HG02884 (cell line): Measurements from ENCODE around the gene GALNT2.

Experiments
- ATAC-seq: cut with Tn5 transposase; IDR thresholded peaks from one replicate; pipeline ENCODE4 v1.9.1; 2021; ENCODE audit warnings: mild to moderate bottlenecking, moderate library complexity; ENCODE audit not compliant: unreplicated experiment

The GALNT2 gene

DNA sequence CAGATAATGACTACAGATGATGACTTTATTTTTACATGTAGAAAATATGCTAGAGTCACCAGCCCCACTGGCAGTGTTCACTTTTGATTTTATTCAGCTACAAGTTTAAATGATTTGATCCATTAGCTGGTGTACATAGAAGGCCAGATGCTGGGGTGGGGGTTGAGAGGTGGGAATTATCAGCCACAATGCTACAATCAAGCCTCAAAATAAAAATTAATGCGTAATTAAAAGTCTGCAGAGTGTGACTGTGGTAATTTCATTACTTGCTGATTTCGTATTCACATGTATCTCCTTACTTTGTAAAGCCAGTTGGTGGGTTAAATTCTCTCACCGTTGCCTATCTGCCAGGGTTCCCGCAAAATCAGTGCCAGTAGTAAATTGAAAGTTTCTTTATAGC is 109.3 kb downstream of the GALNT2 start:
- no peak for ATAC-seq

- no peak for ATAC-seq
Measured at GRCh38 chr1:230176871-230177411, 109.9 kb downstream of the GALNT2 start.

- no peak for ATAC-seq
Measured at GRCh38 chr1:230179249-230179648, 112.2 kb downstream of the GALNT2 start.

DNA sequence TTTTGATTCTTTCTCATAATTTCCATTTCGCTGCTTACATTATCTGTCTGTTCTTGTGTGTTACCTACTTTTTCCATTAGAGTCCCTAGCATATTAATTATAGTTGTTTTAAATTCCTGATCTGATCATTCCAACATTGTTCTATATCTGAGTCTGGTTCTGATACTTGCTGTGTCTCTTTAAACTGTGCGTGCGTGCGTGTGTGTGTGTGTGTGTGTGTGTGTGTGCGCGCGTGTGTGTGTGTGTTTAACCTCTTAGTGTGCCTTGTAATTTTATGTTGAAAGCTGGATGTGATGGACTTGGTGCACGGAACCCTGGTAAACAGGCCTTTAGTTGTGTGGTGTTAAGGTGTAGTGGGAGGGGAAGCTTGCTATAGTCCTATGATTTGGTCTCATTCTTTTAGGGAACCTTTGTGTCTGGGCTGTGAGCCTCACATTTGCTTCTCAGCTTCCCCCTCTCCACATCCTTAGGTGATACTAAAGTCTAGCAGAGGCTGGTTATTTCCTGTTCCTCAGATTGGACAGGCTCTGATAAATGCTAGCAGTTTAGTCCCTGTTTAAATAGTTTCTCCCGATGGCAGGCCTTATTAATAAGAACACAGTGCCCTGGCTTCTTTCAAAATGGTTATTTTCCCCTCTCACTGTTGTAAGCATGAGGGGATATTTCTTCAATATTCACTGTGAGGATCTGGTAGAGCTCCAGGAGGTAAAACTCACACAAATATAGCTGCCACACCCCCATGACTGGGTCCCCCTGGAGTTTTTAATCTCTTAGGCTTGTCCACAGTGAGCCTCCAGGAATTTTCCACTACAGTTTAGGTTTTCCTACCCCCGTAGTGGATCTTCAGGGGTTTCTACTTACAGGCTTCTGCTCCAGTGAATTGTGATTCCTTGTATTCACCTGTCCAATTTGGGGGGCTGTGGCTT is 118.3 kb downstream of the GALNT2 start:
- ATAC-seq, result no peak

GRCh38 chr1:230186003-230186863 is 119.2 kb downstream of the GALNT2 start:
- ATAC-seq, result no peak

GRCh38 chr1:230186874-230187273 is 119.8 kb downstream of the GALNT2 start:
- ATAC-seq, result no peak

GRCh38 chr1:230187290-230187689 is 120.3 kb downstream of the GALNT2 start:
- ATAC-seq, result no peak

GRCh38 chr1:230188826-230189225 is 121.8 kb downstream of the GALNT2 start:
- no peak for ATAC-seq

- ATAC-seq, result no peak
Measured at GRCh38 chr1:230189341-230189740, 122.3 kb downstream of the GALNT2 start.

GRCh38 chr1:230189824-230190223 is 122.8 kb downstream of the GALNT2 start:
- no peak for ATAC-seq

- no peak for ATAC-seq
Measured at GRCh38 chr1:230191079-230191804, 124.2 kb downstream of the GALNT2 start.

- ATAC-seq, result no peak
Measured at GRCh38 chr1:230191855-230192254, 124.8 kb downstream of the GALNT2 start.

DNA sequence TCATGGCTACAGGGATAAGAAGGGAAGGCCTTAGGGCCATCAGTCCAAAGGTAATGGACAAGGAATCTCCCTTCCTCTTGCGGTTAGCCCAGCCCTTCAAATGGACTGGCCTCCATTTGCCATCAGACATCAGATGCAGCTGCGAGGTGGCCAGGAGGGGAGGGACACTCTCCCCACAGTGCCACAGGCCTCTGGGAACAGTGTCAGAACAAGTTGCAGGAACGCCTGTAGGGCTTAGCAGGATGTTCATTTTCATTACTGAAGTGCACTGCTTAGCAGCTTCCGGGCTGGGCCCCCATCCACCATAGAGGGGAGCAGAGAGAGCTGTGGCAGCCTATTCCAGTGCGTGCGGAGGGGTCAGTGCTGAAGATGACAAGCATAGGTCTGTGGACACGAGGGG is 127.5 kb downstream of the GALNT2 start:
- no peak for ATAC-seq

- ATAC-seq, result no peak
Measured at GRCh38 chr1:230195199-230195598, 128.2 kb downstream of the GALNT2 start.

DNA sequence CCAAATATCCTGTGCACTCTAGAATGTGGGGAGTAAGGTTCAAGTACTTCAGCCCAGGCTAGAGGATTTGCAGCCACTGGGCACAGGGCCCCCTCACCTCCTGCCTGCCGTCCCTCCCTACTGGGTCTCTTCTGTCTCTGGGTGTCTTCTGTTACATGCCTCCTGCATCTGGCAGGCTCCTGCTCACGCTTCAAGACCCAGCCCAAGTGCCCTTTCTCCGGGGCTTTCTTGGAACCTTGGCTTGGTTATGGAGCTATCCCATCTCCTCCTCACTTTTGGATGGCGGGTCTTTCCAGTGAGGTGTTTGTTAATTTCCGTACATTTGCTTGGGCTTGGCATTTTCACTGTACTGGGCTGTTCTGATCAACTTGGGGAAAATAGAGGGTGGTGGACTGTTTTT is 129.0 kb downstream of the GALNT2 start:
- ATAC-seq, result no peak

- ATAC-seq, result no peak
Measured at GRCh38 chr1:230197644-230198567, 130.9 kb downstream of the GALNT2 start.

DNA sequence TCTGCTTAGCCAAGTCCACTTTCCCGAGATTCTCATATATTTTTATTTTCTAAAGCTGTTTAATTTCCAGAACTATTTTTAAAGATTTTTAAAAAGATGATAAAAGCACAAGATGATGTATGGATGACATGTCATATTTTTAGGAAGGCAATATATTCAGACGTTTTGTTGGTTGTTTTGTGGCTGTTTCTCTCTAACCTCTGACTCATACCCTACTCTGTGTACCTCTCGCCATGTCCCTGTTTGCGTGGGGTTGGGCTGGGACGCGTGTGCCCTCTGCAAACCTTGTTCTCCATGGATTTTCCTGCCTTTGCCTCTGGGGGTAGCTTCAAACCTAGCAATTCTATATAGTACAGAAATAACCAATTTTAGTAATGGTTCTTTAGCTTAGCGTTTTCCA is 132.0 kb downstream of the GALNT2 start:
- ATAC-seq, result no peak

DNA sequence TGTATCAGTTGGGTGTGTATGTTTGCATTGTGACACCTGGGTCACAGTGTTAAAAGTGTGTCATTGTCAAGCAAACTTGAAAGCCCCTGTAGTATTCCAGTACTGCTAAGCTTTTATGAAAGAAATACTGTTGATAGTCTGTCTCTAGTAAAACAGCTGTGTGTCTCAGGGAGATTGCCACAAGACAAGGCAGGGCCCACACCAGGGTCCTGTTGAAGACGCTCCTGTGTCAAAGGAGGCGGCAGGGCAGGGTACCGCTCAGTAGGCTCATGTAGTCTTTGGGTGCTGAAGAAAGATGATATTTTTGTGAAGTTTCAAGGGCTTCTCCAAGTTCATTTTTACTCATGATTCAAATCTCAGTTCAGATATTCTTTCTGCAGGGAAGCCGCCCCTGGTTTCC is 132.5 kb downstream of the GALNT2 start:
- no peak for ATAC-seq

DNA sequence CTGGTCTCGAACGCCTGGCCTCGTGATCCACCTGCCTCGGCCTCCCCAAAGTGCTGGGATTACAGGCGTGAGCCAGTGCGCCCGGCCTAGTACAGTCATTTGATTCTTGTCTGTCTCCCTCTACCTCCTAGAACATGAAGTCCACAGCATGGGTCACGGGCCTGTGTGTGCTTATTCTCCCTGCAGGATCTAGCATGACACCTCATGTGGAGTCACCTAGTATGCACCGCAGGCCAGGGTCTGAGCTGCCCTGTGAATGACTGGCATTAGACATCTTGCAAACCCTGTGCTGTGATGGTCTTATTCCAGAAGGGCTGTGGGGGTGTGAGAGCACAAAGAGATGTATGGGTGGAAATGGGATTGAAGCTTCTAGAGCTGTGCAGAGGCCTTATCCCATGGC is 133.2 kb downstream of the GALNT2 start:
- ATAC-seq, result no peak

DNA sequence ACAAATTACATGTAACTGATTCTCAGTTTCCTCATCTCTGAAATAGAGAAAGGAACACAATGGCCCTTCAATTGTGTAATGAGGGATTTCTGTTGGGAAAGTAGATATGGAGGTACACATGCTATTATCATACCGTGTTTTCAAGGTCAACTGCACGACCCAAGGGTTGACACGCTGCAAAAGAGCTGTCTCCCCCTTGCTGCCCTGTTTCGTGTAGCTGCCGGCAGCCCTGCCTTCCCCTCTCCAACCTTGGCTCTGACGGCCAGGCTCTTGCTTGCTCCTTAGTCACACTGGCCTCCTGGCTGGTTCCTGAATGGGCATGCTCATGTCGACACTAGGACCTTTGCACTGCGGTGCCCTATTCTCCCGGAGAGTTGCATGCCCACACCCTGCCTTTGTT is 134.4 kb downstream of the GALNT2 start:
- no peak for ATAC-seq
